ENCODE measurements around the gene MAP1B. TPM values are rescaled to one million over a fixed set of nuclear protein-coding genes. Genes with fewer than 3 reads are reported as not detected.

Gene MAP1B
- total RNA-seq, 1 experiment from 2014 or later = 163 TPM

DNA sequence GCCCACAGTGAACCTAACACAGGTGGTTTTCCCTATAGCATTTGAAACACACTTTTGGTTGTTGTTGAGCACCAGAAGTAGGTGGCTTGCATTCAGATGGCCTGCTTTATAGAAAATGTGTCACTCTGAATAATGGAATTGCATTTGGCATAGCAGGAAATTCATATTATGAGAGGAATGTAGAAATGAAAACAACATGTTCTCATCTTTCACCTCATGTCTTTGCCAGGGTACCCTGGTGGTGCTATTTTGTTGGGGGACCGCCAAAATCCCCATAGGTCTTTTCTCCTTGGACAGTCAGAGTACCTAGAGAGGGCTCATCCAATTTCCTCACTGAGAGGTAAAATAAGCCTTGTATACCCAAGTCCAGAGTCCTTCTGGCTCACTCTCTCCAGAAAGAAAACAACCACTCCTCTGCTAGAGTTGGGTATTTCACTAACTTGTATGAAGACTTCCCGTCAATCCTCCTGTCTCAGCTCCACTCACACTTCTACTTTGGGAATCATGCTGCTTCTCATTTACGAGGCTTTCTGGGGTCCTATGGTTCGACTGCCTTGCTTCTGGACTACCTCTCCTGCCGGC, 145.4 kb downstream of the MAP1B start:
- Histone ChIP-seq H3K79me2 (ENCODE audit: low read depth) (peaks cover 5% of the 10 kb centered on the region; the same call in 1 of the 2 replicates), H3K27me3 (ENCODE audit: insufficient read depth, low read depth) (no peaks in the 10 kb centered on the region), H3K4me1 (replicated peaks; ENCODE audit: insufficient read depth) (peaks cover 28% of the 10 kb centered on the region), H4K20me1 (ENCODE audit: insufficient read depth) (no peaks in the 10 kb centered on the region), H3K9me2 (ENCODE audit: insufficient read depth) (no peaks in the 10 kb centered on the region), H3K36me3 (ENCODE audit: low read depth) (no peaks in the 10 kb centered on the region), H2AFZ (no peak overlapping the region), H3K9me3 (ENCODE audit: insufficient read depth, low read depth) (no peaks in the 10 kb centered on the region), H3K27ac (no peak overlapping the region), H3F3A (ENCODE audit: insufficient read depth, low read depth) (peaks cover 18% of the 10 kb centered on the region), H3K4me2 (no peak overlapping the region), H3K4me3 (no peak overlapping the region)
- BruUV-seq (replicated peaks) = no TSS peak
- intact Hi-C loops (cut with micrococcal nuclease; ENCODE audit: unreplicated experiment) = no loop called here
- no peak for DNase-seq
- TF ChIP-seq, protein P1, sequence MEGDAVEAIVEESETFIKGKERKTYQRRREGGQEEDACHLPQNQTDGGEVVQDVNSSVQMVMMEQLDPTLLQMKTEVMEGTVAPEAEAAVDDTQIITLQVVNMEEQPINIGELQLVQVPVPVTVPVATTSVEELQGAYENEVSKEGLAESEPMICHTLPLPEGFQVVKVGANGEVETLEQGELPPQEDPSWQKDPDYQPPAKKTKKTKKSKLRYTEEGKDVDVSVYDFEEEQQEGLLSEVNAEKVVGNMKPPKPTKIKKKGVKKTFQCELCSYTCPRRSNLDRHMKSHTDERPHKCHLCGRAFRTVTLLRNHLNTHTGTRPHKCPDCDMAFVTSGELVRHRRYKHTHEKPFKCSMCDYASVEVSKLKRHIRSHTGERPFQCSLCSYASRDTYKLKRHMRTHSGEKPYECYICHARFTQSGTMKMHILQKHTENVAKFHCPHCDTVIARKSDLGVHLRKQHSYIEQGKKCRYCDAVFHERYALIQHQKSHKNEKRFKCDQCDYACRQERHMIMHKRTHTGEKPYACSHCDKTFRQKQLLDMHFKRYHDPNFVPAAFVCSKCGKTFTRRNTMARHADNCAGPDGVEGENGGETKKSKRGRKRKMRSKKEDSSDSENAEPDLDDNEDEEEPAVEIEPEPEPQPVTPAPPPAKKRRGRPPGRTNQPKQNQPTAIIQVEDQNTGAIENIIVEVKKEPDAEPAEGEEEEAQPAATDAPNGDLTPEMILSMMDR (conservative IDR thresholded peaks at IDR 0.05) = no peak
- TF ChIP-seq EZH2 (IDR thresholded peaks at IDR 0.05; ENCODE audit: low read depth) = no peak
- ChIA-PET POLR2A (ENCODE audit: unreplicated experiment) (no interaction called here), CTCF (interaction anchor here (0.5 kb wide), 1 partner anchor 386 kb away, joined by 4 read pairs; no protein-coding TSS in a partner anchor)

GRCh38 chr5:72255237-72255636, 148.0 kb downstream of the MAP1B start:
- BruUV-seq (replicated peaks) = no TSS peak

GRCh38 chr5:72255670-72256069, 148.4 kb downstream of the MAP1B start:
- Histone ChIP-seq H3K4me3 (no peak overlapping the region), H3K79me2 (ENCODE audit: low read depth) (no peaks in the 10 kb centered on the region), H3K27me3 (ENCODE audit: insufficient read depth, low read depth) (no peaks in the 10 kb centered on the region), H3K27ac (no peak overlapping the region), H4K20me1 (ENCODE audit: insufficient read depth) (no peaks in the 10 kb centered on the region), H3K4me2 (no peak overlapping the region), H3F3A (ENCODE audit: insufficient read depth, low read depth) (0 out of 2 replicates have a peak, but pooled peaks cover 3% of the 10 kb centered on the region), H3K9me3 (ENCODE audit: insufficient read depth, low read depth) (no peaks in the 10 kb centered on the region), H3K36me3 (ENCODE audit: low read depth) (no peaks in the 10 kb centered on the region), H2AFZ (no peak overlapping the region), H3K4me1 (replicated peaks; ENCODE audit: insufficient read depth) (0 out of 2 replicates have a peak, but pooled peaks cover 12% of the 10 kb centered on the region), H3K9me2 (ENCODE audit: insufficient read depth) (no peaks in the 10 kb centered on the region)
- CTCF ChIA-PET = no interaction called here
- POLR2A ChIA-PET (ENCODE audit: unreplicated experiment) = no interaction called here
- no TSS peak for BruUV-seq (replicated peaks)
- TF ChIP-seq, protein P1 (conservative IDR thresholded peaks at IDR 0.05) = no peak
- TF ChIP-seq EZH2 (IDR thresholded peaks at IDR 0.05; ENCODE audit: low read depth) = no peak
- intact Hi-C loops (cut with micrococcal nuclease; ENCODE audit: unreplicated experiment) = no loop called here
- no peak for DNase-seq

More at GRCh38 chr5:72255237-72255636, 148.0 kb downstream of the MAP1B start:
- no peaks in the 10 kb centered on the region for H3K27me3 ChIP-seq (ENCODE audit: insufficient read depth, low read depth)
- no peaks in the 10 kb centered on the region for H3K79me2 ChIP-seq (ENCODE audit: low read depth)
- TF ChIP-seq, protein P1 (conservative IDR thresholded peaks at IDR 0.05) = no peak
- TF ChIP-seq EZH2 (IDR thresholded peaks at IDR 0.05; ENCODE audit: low read depth) = no peak
- H3K36me3 ChIP-seq (ENCODE audit: low read depth) = no peaks in the 10 kb centered on the region
- POLR2A ChIA-PET (ENCODE audit: unreplicated experiment) = no interaction called here
- no peak overlapping the region for H2AFZ ChIP-seq
- no peaks in the 10 kb centered on the region for H3K9me2 ChIP-seq (ENCODE audit: insufficient read depth)
- no peak overlapping the region for H3K4me2 ChIP-seq
- no peaks in the 10 kb centered on the region for H3K9me3 ChIP-seq (ENCODE audit: insufficient read depth, low read depth)
- 0 out of 2 replicates have a peak, but pooled peaks cover 12% of the 10 kb centered on the region for H3K4me1 ChIP-seq (replicated peaks; ENCODE audit: insufficient read depth)
- no peaks in the 10 kb centered on the region for H4K20me1 ChIP-seq (ENCODE audit: insufficient read depth)
- intact Hi-C loops (cut with micrococcal nuclease; ENCODE audit: unreplicated experiment) = no loop called here
- 0 out of 2 replicates have a peak, but pooled peaks cover 3% of the 10 kb centered on the region for H3F3A ChIP-seq (ENCODE audit: insufficient read depth, low read depth)
- no peak overlapping the region for H3K27ac ChIP-seq
- DNase-seq = no peak
- H3K4me3 ChIP-seq = no peak overlapping the region
- CTCF ChIA-PET = no interaction called here
